Calu3 (cell line): ENCODE data around the gene ADCK1. TPM values are rescaled to one million over a fixed set of nuclear protein-coding genes. Genes with fewer than 3 reads are reported as not detected.

Source experiments
- BruUV-seq: library from RNA; stranded (reverse); fragments of 400-500 nt; replicated peaks from 2 replicates; lab custom pipeline; 2021; lab: Mats Ljungman, UMichigan
- CTCF ChIA-PET: fragments of 300-600 bp; sonication (Branson Sonifier 250); formaldehyde crosslinking; loops from one replicate; lab custom pipeline; 2022; ENCODE audit warnings: antibody characterized with exemption; lab: Charles Lee
- DNase-seq: peaks from one replicate; pipeline ENCODE4 v3.0.0; 2022
- H3K27ac Mint-ChIP-seq: one replicate; pipeline ENCODE4 v1.8.0; 2022; ENCODE audit warnings: mixed read lengths; ENCODE audit not compliant: unreplicated experiment
- H3K27me3 Mint-ChIP-seq: one replicate; pipeline ENCODE4 v1.8.0; 2022; ENCODE audit warnings: mixed read lengths; ENCODE audit not compliant: unreplicated experiment
- H3K36me3 Mint-ChIP-seq: one replicate; pipeline ENCODE4 v1.8.0; 2022; ENCODE audit warnings: mild to moderate bottlenecking, moderate library complexity, mixed read lengths; ENCODE audit not compliant: insufficient read depth, unreplicated experiment
- H3K4me1 Mint-ChIP-seq: one replicate; pipeline ENCODE4 v1.8.0; 2022; ENCODE audit warnings: mild to moderate bottlenecking, low read depth, mixed read lengths; ENCODE audit not compliant: unreplicated experiment
- H3K4me3 Mint-ChIP-seq: one replicate; pipeline ENCODE4 v1.8.0; 2022; ENCODE audit warnings: mild to moderate bottlenecking, low read depth, moderate library complexity, mixed read lengths; ENCODE audit not compliant: unreplicated experiment
- H3K9me3 Mint-ChIP-seq: one replicate; pipeline ENCODE4 v1.8.0; 2022; ENCODE audit warnings: low read depth, mixed read lengths; ENCODE audit not compliant: unreplicated experiment
- CTCF ChIP-seq: fragments of 200-600 bp; IDR thresholded peaks from one replicate; pipeline ENCODE4 v1.8.0; 2022; ENCODE audit warnings: antibody characterized with exemption; ENCODE audit not compliant: unreplicated experiment
- intact Hi-C: fragments of 100-400 bp; cut with micrococcal nuclease; formaldehyde crosslinking; loops from one replicate; pipeline ENCODE4 v1.10.0; 2022; ENCODE audit not compliant: unreplicated experiment
- total RNA-seq: library from RNA; stranded (reverse); gene quantifications from 2 replicates; pipeline ENCODE4 v1.2.3, GENCODE V29; 2022

ADCK1 gene
- total RNA-seq, 1 experiment from 2014 or later: 9.1 TPM

- intact Hi-C loops: loop anchor here (1.0 to 10.0 kb wide), 2 partner anchors 143 to 291 kb away; no protein-coding TSS in a partner anchor
- no TSS peak for BruUV-seq
These were observed 62.4 kb downstream of the ADCK1 start for GRCh38 chr14:77862154-77862786.

GRCh38 chr14:77864085-77864484 is 64.2 kb downstream of the ADCK1 start:
- Mint-ChIP-seq H3K9me3 (no peaks in the 10 kb centered on the region), H3K27me3 (no peaks in the 10 kb centered on the region), H3K36me3 (peaks cover 4% of the 10 kb centered on the region), H3K4me1 (peaks cover 44% of the 10 kb centered on the region), H3K4me3 (no peak overlapping the region), H3K27ac (no peak overlapping the region)
- no peak for DNase-seq
- no TSS peak for BruUV-seq
- CTCF ChIA-PET: interaction anchor here (0.5 kb wide), 1 partner anchor 106 kb away, joined by 6 read pairs; no protein-coding TSS in a partner anchor
- no peak for TF ChIP-seq CTCF
- intact Hi-C loops: loop anchor here (10.0 kb wide), 1 partner anchor 141 kb away; no protein-coding TSS in a partner anchor

More at GRCh38 chr14:77862154-77862786, 62.4 kb downstream of the ADCK1 start:
- no peaks in the 10 kb centered on the region for H3K36me3 Mint-ChIP-seq
- no peak overlapping the region for H3K27ac Mint-ChIP-seq
- CTCF ChIA-PET: interaction anchor here (0.6 to 0.7 kb wide), 2 partner anchors 32 to 192 kb away, joined by 4 read pairs; no protein-coding TSS in a partner anchor
- H3K9me3 Mint-ChIP-seq: no peaks in the 10 kb centered on the region
- H3K4me1 Mint-ChIP-seq: peaks cover 32% of the 10 kb centered on the region
- no peaks in the 10 kb centered on the region for H3K27me3 Mint-ChIP-seq
- no peak overlapping the region for H3K4me3 Mint-ChIP-seq
- peak; percentile 80 for DNase-seq
- TF ChIP-seq CTCF: peak; percentile 87

GRCh38 chr14:77864580-77864979 is 64.7 kb downstream of the ADCK1 start:
- Mint-ChIP-seq H3K4me1 (peaks cover 49% of the 10 kb centered on the region), H3K9me3 (no peaks in the 10 kb centered on the region), H3K27me3 (no peaks in the 10 kb centered on the region), H3K4me3 (no peak overlapping the region), H3K36me3 (peaks cover 7% of the 10 kb centered on the region), H3K27ac (no peak overlapping the region)
- no peak for DNase-seq
- intact Hi-C loops: loop anchor here (10.0 kb wide), 1 partner anchor 140 kb away; no protein-coding TSS in a partner anchor
- CTCF ChIA-PET: no interaction called here
- TF ChIP-seq CTCF: no peak
- no TSS peak for BruUV-seq

GRCh38 chr14:77865455-77865854 is 65.5 kb downstream of the ADCK1 start:
- intact Hi-C loops: loop anchor here (10.0 kb wide), 1 partner anchor 139 kb away; no protein-coding TSS in a partner anchor
- BruUV-seq: no TSS peak
- H3K27ac Mint-ChIP-seq: no peak overlapping the region
- DNase-seq: no peak
- no peak overlapping the region for H3K4me3 Mint-ChIP-seq
- no peak for TF ChIP-seq CTCF
- CTCF ChIA-PET: no interaction called here
- H3K9me3 Mint-ChIP-seq: no peaks in the 10 kb centered on the region
- peaks cover 7% of the 10 kb centered on the region for H3K36me3 Mint-ChIP-seq
- peaks cover 54% of the 10 kb centered on the region for H3K4me1 Mint-ChIP-seq
- no peaks in the 10 kb centered on the region for H3K27me3 Mint-ChIP-seq
